Measurements from ENCODE around the gene GUSB.
A peak's percentile ranks its signal among the peaks of the same experiment; 100 is the strongest.
"Not testable (repeated sequence)": the region's sequence is repeated elsewhere in the genome, so short reads cannot be mapped to it uniquely, and the experiment has no call there.

Gene GUSB

GRCh38 chr7:65989694-65990080 lies 7.7 kb upstream of the GUSB start:
- Histone ChIP-seq H3K9me3 (replicated peaks; ENCODE audit: low read length) (no peaks in the 10 kb centered on the region), H3K4me1 (ENCODE audit: control insufficient read depth, insufficient read depth, low read length) (no peaks in the 10 kb centered on the region), H3K27me3 (ENCODE audit: control insufficient read depth, insufficient read depth, low read length) (peaks cover 3% of the 10 kb centered on the region), H3K4me3 (ENCODE audit: low read length) (no peak overlapping the region), H3K4me2 (ENCODE audit: low read length) (no peak overlapping the region), H3K9ac (ENCODE audit: low read depth, low read length) (no peak overlapping the region), H3K36me3 (ENCODE audit: insufficient read depth, low read length) (no peaks in the 10 kb centered on the region)

GRCh38 chr7:65988503-65988902 lies 6.5 kb upstream of the GUSB start:
- H3K4me1 ChIP-seq (ENCODE audit: control insufficient read depth, insufficient read depth, low read length); H3K27me3 ChIP-seq (ENCODE audit: control insufficient read depth, insufficient read depth, low read length); H3K9me3 ChIP-seq (replicated peaks; ENCODE audit: low read length); H3K9ac ChIP-seq (ENCODE audit: low read depth, low read length); H3K4me2 ChIP-seq (ENCODE audit: low read length); H3K36me3 ChIP-seq (ENCODE audit: insufficient read depth, low read length); H3K4me3 ChIP-seq (ENCODE audit: low read length): not testable (repeated sequence)

- Histone ChIP-seq H3K9me3 (replicated peaks; ENCODE audit: low read length) (no peaks in the 10 kb centered on the region), H3K27me3 (ENCODE audit: control insufficient read depth, insufficient read depth, low read length) (peaks cover 3% of the 10 kb centered on the region), H3K4me3 (ENCODE audit: low read length) (no peak overlapping the region), H3K9ac (ENCODE audit: low read depth, low read length) (no peak overlapping the region), H3K36me3 (ENCODE audit: insufficient read depth, low read length) (no peaks in the 10 kb centered on the region), H3K4me1 (ENCODE audit: control insufficient read depth, insufficient read depth, low read length) (peaks cover 4% of the 10 kb centered on the region), H3K4me2 (ENCODE audit: low read length) (no peak overlapping the region)
Measured at GRCh38 chr7:65988084-65988483, 6.1 kb upstream of the GUSB start.

DNA sequence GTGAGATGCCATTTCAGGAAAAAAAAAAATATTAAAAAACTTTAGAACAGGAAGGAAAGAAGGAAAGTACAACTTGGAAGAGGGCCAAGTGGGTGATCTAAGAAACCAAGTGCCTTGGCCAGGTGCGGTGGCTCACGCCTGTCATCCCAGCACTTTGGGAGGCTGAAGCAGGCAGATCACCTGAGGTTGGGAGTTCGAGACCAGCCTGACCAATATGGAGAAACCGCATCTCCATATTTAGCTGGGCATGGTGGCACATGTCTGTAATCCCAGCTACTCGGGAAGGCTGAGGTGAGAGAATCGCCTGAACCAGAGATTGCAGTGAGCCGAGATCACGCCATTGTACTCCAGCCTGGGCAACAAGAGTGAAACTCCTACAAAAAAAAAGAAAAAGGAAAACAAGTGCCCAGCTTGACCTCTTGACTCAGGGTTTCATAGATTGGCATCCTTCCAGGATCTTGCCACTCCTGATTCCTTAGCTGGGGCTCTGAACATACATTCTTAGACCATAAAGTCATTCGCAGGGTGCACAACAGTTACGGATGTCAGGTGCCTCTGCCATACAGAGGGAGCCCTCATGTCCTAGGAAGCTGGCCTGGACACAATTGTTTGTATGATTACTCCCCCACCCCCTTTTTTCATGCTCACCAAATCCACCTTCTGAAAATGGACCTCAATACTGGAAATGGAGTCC lies 2.1 kb upstream of the GUSB start:
- peaks cover 7% of the 10 kb centered on the region for H3K36me3 ChIP-seq (ENCODE audit: insufficient read depth, low read length)
- no peak overlapping the region for H3K4me2 ChIP-seq (ENCODE audit: low read length)
- H3K4me3 ChIP-seq (ENCODE audit: low read length) = no peak overlapping the region
- no peaks in the 10 kb centered on the region for H3K27me3 ChIP-seq (ENCODE audit: control insufficient read depth, insufficient read depth, low read length)
- peaks cover 17% of the 10 kb centered on the region for H3K4me1 ChIP-seq (ENCODE audit: control insufficient read depth, insufficient read depth, low read length)
- H3K9me3 ChIP-seq (replicated peaks; ENCODE audit: low read length) = no peaks in the 10 kb centered on the region
- H3K9ac ChIP-seq (ENCODE audit: low read depth, low read length) = no peak overlapping the region

DNA sequence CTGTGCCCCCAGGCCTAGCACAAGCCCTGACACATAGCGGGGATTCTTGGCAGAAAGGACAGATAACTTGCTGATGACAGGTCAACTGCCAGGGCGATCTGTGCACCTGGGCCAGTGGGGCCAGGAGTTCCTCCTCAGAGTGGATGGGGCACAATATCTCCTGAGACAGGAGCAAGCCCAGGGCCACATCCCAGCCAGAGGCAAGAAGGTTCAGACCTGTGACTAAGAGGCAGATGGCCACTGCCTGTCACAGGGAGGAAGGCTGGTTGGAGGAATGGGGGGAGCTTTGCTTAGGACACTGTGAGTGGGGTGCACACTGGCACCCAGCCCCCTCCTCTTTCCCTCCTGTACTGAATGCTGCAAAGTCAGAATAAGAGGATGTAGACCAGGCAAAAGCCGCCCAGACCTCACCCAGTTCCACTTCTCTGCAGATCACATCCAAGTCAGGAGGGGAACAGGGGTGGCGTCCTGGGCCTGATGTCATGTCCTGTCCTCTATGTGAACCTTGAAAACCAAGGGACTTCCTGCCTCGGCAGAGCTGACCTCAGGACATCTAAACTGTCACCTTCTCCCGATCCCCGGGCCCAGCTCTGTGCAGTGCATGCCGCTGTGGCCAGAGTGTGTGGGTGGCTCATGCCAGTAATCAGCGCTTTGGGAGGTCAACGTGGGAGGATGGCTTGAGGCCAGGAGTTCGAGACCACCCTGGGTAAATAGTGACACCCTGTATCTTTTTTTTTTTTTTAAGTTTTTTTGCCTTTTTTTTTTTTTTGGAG lies 1.3 kb downstream of the GUSB start:
- Histone ChIP-seq H3K27me3 (ENCODE audit: control insufficient read depth, insufficient read depth, low read length) (no peaks in the 10 kb centered on the region), H3K4me2 (ENCODE audit: low read length) (peak overlapping the region; percentile 77), H3K4me3 (ENCODE audit: low read length) (peak overlapping the region; percentile 88), H3K9me3 (replicated peaks; ENCODE audit: low read length) (no peaks in the 10 kb centered on the region), H3K36me3 (ENCODE audit: insufficient read depth, low read length) (peaks cover 13% of the 10 kb centered on the region), H3K4me1 (ENCODE audit: control insufficient read depth, insufficient read depth, low read length) (peaks cover 17% of the 10 kb centered on the region), H3K9ac (ENCODE audit: low read depth, low read length) (peak overlapping the region; percentile 82)

DNA sequence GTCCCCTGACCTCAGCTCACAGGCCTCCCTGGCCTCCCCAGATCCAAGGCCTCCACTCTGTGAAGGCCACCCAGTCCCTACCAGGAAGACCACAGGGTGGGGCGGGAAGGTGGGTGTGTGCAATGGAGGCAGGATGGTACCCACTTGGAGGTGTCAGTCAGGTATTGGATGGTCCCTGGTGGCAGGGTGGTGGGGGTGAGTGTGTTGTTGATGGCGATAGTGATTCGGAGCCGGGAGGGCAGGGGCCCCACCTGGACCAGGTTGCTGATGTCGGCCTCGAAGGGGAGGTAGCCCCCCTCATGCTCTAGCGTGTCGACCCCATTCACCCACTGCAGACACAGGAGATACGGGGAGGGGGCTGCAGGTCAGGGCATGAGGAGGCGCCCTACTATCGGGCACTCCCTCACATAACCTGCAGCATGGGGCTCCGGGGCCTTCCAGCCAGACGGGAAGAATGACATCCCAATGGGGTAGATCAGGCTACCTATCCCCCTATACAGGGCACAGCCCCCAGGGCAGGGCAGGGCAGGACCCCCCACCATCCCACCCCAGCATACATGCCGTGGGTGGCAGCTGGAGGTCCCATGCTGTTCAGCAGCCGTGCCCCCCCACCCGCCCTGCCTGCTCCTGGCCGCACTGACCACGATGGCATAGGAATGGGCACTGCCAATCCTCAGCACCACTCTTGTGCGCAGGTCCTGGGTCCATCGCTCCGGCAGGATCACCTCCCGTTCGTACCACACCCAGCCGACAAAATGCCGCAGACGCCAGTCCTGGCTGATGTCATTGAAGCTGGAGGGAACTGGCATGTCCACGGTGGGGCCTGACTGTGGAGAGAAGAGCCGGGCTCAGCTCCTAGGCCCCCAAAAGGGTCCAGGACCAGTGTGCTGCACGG lies 2.2 kb downstream of the GUSB start:
- peak overlapping the region; percentile 88 for H3K4me3 ChIP-seq (ENCODE audit: low read length)
- peaks cover 17% of the 10 kb centered on the region for H3K4me1 ChIP-seq (ENCODE audit: control insufficient read depth, insufficient read depth, low read length)
- no peaks in the 10 kb centered on the region for H3K27me3 ChIP-seq (ENCODE audit: control insufficient read depth, insufficient read depth, low read length)
- H3K4me2 ChIP-seq (ENCODE audit: low read length) = peak overlapping the region; percentile 77
- no peaks in the 10 kb centered on the region for H3K9me3 ChIP-seq (replicated peaks; ENCODE audit: low read length)
- peaks cover 13% of the 10 kb centered on the region for H3K36me3 ChIP-seq (ENCODE audit: insufficient read depth, low read length)
- no peak overlapping the region for H3K9ac ChIP-seq (ENCODE audit: low read depth, low read length)

GRCh38 chr7:65978891-65979582 lies 3.0 kb downstream of the GUSB start:
- Histone ChIP-seq H3K27me3 (ENCODE audit: control insufficient read depth, insufficient read depth, low read length) (no peaks in the 10 kb centered on the region), H3K4me1 (ENCODE audit: control insufficient read depth, insufficient read depth, low read length) (peaks cover 13% of the 10 kb centered on the region), H3K4me3 (ENCODE audit: low read length) (no peak overlapping the region), H3K4me2 (ENCODE audit: low read length) (no peak overlapping the region), H3K9ac (ENCODE audit: low read depth, low read length) (no peak overlapping the region), H3K36me3 (ENCODE audit: insufficient read depth, low read length) (peaks cover 21% of the 10 kb centered on the region), H3K9me3 (replicated peaks; ENCODE audit: low read length) (no peaks in the 10 kb centered on the region)

- Histone ChIP-seq H3K36me3 (ENCODE audit: insufficient read depth, low read length) (peaks cover 32% of the 10 kb centered on the region), H3K9ac (ENCODE audit: low read depth, low read length) (no peak overlapping the region), H3K4me3 (ENCODE audit: low read length) (no peak overlapping the region), H3K9me3 (replicated peaks; ENCODE audit: low read length) (no peaks in the 10 kb centered on the region), H3K27me3 (ENCODE audit: control insufficient read depth, insufficient read depth, low read length) (no peaks in the 10 kb centered on the region), H3K4me1 (ENCODE audit: control insufficient read depth, insufficient read depth, low read length) (peaks cover 8% of the 10 kb centered on the region), H3K4me2 (ENCODE audit: low read length) (no peak overlapping the region)
Measured at GRCh38 chr7:65976659-65977196, 5.3 kb downstream of the GUSB start.

DNA sequence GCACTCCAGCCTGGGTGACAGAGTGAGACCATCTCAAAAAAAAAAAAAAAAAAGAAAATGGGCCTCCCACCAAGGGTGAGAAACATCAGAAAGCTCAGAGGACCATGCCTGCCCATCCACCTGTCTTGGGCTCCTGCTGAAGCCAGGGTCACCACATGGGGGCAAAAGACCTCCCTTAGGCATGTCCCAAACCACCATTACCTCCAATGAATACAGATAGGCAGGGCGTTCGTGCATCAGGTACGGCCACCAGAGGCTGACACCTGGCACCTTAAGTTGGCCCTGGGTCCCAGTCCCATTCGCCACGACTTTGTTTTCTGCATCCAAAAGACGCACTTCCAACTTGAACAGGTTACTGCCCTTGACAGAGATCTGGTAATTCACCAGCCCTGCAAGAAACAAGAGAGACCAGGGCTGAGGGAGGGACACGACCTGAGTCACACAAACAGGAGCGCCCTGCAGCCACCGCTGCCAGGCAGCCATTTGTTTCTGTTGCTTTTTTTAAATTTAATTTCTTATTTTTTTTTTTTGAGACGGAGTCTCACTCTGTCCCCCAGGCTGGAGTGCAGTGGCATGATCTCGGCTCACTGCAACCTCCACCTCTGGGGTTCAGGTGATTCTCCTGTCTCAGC lies 6.1 kb downstream of the GUSB start:
- H3K36me3 ChIP-seq (ENCODE audit: insufficient read depth, low read length) = peaks cover 34% of the 10 kb centered on the region
- H3K9ac ChIP-seq (ENCODE audit: low read depth, low read length) = no peak overlapping the region
- no peak overlapping the region for H3K4me3 ChIP-seq (ENCODE audit: low read length)
- H3K27me3 ChIP-seq (ENCODE audit: control insufficient read depth, insufficient read depth, low read length) = no peaks in the 10 kb centered on the region
- H3K9me3 ChIP-seq (replicated peaks; ENCODE audit: low read length) = no peaks in the 10 kb centered on the region
- no peak overlapping the region for H3K4me2 ChIP-seq (ENCODE audit: low read length)
- H3K4me1 ChIP-seq (ENCODE audit: control insufficient read depth, insufficient read depth, low read length) = peaks cover 7% of the 10 kb centered on the region

DNA sequence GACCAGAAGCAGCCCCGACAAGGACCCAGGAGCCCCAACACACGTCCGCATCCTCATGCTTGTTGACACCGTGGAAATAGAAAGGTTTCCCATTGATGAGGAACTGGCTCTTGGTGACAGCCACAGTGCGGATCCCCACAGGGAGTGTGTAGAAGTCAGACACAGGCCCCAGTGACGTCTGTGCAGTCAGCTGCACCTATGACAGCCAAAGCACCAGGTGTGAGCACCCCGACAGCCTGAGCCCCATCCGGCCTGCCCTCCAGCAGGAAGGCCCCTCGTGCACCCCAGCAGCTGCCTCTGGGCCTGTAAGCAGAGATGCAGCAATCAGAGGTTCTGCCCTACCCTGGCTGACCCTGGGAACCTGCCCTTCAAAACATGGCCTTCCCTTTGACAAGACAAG lies 7.1 kb downstream of the GUSB start:
- H3K4me3 ChIP-seq (ENCODE audit: low read length) = no peak overlapping the region
- H3K4me2 ChIP-seq (ENCODE audit: low read length) = no peak overlapping the region
- H3K9me3 ChIP-seq (replicated peaks; ENCODE audit: low read length) = no peaks in the 10 kb centered on the region
- H3K4me1 ChIP-seq (ENCODE audit: control insufficient read depth, insufficient read depth, low read length) = no peaks in the 10 kb centered on the region
- no peaks in the 10 kb centered on the region for H3K27me3 ChIP-seq (ENCODE audit: control insufficient read depth, insufficient read depth, low read length)
- peaks cover 41% of the 10 kb centered on the region for H3K36me3 ChIP-seq (ENCODE audit: insufficient read depth, low read length)
- H3K9ac ChIP-seq (ENCODE audit: low read depth, low read length) = no peak overlapping the region

Data from skeletal muscle satellite cell (primary cell).